CD4-positive, alpha-beta T cell treated with Interleukin-21 for 1 hour (primary cell): ENCODE measurements around the gene PHF23.
A peak's percentile ranks its signal among the peaks of the same experiment; 100 is the strongest.

Source experiments
- DNase-seq: peaks from one replicate; pipeline ENCODE4 v3.0.0-alpha.2; 2020

PHF23 gene

DNA sequence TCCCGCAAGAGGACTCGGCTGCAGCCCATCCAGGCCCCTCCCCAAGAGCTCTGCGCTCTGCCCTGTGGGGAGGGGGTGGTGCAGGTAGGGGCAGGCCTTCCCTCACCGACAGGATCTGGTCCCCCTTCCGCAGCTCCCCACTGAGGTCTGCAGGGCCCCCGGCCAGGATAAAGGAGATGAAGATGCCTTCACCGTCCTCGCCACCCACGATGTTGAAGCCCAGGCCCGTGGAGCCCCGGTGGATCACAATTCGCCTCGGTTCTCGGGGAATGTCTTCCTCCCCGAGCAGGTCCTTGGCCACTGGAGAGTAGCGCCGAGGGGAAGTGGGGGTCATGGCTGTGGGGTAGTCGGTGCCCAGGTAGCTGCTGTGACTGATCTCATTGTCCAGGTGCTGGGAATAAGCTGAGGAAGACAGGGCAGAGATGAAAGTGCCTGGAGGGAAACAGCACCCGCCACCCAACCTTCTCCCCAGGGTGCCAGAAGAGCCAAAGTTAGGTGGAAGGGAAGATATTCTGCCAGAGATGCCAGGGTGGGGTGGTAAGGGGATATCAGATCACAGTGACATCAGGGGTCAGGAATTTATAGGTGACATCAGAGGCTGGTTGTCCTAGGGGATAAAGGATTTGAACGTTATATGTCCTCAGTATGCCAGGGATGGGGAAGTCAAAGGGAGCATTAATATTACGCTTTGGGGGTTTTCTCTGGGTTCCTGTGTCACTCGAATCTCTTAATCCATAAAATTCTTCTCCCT lies 42.4 kb downstream of the PHF23 start:
- DNase-seq = no peak

DNA sequence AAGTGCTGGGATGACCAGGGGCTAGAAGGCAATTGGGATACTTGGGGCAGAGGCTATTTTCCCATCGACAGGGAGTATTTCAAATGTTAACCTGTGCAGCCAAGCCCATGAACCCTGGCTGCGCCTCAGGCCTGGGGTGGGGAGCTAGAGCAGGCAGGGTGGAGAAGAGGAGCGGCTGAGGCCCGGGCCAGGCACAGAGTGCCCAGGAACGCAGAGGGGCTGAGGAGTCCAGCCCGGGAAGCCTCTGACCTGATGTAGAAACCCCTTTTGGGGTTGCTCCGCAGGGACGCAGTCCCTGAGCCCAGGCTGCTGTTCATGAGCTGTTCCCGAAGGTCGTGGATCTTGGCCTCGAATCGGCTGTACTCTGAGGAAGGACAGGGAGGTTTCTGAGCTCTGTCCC lies 43.3 kb downstream of the PHF23 start:
- DNase-seq = no peak

DNA sequence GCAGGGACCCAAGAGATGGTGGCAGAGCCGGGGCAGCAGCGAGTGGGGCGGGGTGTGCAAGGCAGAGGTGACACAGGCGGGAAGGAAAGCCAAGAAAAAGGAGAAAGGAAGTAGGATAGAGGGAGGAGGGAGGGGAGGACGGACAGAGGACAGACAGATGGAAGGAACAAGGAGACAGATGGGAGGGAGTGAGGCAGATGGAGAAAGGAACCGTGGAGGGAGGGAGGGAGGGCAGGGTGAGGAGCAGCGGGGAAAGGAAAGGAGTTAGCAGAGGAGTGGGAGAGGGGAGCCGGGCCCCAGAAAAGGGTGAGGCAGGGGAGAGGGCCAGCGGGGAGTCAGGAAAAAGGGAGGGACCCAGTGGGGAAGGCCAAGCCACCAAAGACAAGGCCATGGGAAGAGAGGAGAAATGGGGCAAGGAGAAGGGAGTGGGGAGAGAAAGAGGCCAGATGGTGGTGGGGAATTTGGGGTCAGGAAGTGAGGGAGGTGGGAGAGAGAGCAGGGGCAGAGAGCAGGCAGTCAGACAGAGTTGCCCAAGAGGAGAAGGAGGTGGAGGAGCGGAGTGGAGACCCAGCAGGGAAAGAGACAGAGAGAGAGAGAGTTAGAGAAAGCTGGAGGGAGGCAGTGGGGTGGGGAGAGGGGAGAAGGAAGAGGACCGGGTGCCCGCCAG lies 46.9 kb downstream of the PHF23 start:
- DNase-seq = no peak

- DNase-seq = peak; percentile 33
Observed at GRCh38 chr17:7191571-7192270, 47.5 kb downstream of the PHF23 start.

GRCh38 chr17:7191069-7191468 lies 48.2 kb downstream of the PHF23 start:
- DNase-seq = no peak

DNA sequence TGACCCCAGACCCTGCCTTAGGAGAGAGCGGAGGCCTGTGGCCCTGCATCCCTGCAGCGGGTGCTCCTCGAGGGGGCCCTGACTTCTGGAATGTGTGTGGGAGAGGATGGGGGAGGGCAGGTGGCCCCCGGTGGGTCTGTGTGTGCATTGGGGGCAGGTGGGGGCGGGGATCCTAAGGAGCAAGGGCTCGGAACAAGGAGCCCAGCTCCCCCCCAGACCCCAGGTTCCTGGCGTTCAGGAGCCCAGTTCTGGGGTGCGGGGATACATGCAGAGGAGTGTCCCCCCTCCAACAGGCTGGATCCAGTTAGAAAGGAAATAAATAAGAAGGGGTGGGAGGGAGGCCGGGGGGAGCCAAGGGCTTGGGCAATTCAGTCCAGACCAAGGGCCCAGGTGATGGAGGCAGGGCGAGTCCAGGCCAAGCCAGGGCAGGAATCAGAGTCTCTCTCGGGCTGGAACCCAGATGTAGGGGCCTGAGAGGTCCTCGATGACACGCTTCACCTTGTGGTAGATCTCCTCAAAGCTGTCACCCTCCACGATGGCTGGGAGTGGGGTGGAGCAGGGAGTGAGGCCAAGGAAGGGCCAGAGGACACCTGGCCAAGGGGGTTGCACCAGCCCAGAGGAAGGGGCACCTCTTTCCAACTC lies 48.9 kb downstream of the PHF23 start:
- DNase-seq = no peak

- no peak for DNase-seq
Observed at GRCh38 chr17:7186241-7186640, 53.0 kb downstream of the PHF23 start.
